TTC549 (cell line): Measurements from ENCODE around the gene SLC25A25.

Experiments
- FAIRE-seq: peaks from 2 replicates; lab custom pipeline; 2012; peaks lifted over from hg19 to GRCh38; lab: Jason Lieb, UNC

Gene SLC25A25

GRCh38 chr9:128096616-128097536, 28.8 kb downstream of the SLC25A25 start:
- FAIRE-seq: no peak

GRCh38 chr9:128097543-128098296, 29.7 kb downstream of the SLC25A25 start:
- no peak for FAIRE-seq

- FAIRE-seq: no peak
Observed at GRCh38 chr9:128098297-128099230, 30.5 kb downstream of the SLC25A25 start.

- FAIRE-seq: no peak
Observed at GRCh38 chr9:128099231-128099931, 31.3 kb downstream of the SLC25A25 start.

GRCh38 chr9:128099932-128100491, 32.0 kb downstream of the SLC25A25 start:
- no peak for FAIRE-seq

GRCh38 chr9:128100581-128100980, 32.5 kb downstream of the SLC25A25 start:
- no peak for FAIRE-seq

- FAIRE-seq: no peak
Observed at GRCh38 chr9:128101231-128101661, 33.2 kb downstream of the SLC25A25 start.

- no peak for FAIRE-seq
Observed at GRCh38 chr9:128101690-128102089, 33.7 kb downstream of the SLC25A25 start.

GRCh38 chr9:128102196-128102595, 34.2 kb downstream of the SLC25A25 start:
- FAIRE-seq: no peak

GRCh38 chr9:128102861-128103588, 35.0 kb downstream of the SLC25A25 start:
- FAIRE-seq: no peak

GRCh38 chr9:128103589-128103962, 35.5 kb downstream of the SLC25A25 start:
- FAIRE-seq: no peak

- FAIRE-seq: no peak
Observed at GRCh38 chr9:128104171-128104618, 36.2 kb downstream of the SLC25A25 start.

- FAIRE-seq: no peak
Observed at GRCh38 chr9:128105538-128106175, 37.6 kb downstream of the SLC25A25 start.

- no peak for FAIRE-seq
Observed at GRCh38 chr9:128106181-128106939, 38.3 kb downstream of the SLC25A25 start.

GRCh38 chr9:128106940-128107467, 39.0 kb downstream of the SLC25A25 start:
- FAIRE-seq: no peak

GRCh38 chr9:128107468-128108268, 39.6 kb downstream of the SLC25A25 start:
- no peak for FAIRE-seq

- FAIRE-seq: no peak
Observed at GRCh38 chr9:128108269-128109049, 40.4 kb downstream of the SLC25A25 start.
